ENCODE data around the gene RAI1. TPM values are rescaled to one million over a fixed set of nuclear protein-coding genes. Genes with fewer than 3 reads are reported as not detected.
"Not testable (repeated sequence)": the region's sequence is repeated elsewhere in the genome, so short reads cannot be mapped to it uniquely, and the experiment has no call there.

RAI1 gene
- total RNA-seq, 1 donor from 2014 or later: 28.8 TPM

DNA sequence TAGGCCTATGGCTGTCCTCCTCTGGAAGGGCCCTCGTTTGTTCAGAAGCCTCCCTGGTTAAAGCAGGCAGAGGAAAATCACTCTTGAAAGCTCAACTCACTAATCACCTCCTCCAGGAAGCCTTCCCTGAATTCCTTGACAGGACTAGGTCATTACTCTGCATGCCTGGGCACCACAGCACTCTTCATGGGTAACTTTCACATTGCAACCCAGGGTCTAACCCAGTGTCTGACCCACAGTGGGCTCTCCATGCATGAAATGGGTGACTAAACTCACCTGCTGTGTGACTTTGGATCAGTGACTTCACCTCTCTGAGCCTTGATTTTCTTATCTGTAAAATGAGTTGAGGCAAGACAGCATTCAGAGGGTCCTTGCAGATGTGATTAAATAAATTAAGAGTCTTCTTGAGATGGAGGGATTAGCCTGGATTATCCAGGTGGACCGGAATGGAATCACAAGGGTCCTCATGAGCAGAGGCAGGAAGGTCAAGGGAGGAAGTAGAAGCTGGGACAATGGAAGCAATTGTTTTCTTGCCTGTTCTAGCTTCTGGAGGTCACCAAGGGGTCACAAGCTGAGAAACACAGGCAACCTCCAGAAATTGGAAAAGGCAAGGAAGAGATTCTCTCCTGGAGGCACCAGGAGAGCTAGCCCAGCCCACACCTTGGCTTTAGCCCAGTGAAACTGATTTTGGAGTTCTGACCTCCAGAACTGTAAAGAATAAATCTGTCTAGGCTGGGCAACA, 3.8 kb upstream of the RAI1 start:
- intact Hi-C loops (cut with DNase I): no loop called here
- no peak for DNase-seq (ENCODE audit: low spot score)

DNA sequence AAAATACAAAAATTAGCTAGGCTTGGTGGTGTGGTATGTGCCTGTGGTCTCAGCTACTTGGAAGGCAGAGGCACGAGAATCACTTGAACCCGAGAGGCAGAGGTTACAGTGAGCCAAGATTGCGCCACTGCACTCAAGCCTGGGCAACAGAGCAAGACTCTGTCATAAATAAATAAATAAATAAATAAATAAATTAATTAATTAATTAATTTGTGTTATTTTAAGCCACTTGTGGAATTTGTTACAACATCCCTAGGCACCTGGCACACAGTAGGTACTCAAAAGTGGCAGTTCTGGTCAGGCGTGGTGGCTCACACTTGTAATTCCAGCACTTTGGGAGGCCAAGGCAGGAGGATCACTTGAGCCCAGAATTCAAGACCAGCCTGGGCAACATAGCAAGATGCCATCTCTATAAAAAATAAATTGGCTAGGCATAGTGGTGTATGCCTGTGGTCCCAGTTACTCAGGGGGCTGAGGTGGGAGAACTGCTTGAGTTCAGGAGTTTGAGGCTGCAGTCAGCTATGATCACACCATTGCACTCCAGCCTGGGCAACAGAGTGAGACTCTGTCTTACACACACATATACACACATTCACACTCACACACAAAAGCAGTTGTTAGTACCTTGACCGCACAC, 3.1 kb upstream of the RAI1 start:
- intact Hi-C loops (cut with DNase I); DNase-seq (ENCODE audit: low spot score): not testable (repeated sequence)

DNA sequence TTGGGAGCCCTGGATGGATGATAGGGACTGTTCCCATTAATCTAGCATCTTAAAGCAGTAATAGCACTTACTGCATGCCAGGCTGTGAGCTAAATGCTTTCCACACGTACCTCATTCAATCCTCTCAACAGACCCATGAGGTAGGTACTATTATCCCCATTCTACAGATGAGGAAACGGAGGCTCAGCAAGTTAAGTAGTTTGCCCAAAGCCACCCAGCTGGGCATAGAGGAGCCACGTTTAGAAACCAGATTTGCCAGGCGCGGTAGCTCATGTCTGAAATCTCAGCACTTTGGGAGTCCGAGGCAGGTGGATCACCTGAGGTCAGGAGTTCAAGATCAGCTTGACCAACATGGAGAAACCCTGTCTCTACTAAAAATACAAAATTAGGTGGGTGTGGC, 2.0 kb upstream of the RAI1 start:
- intact Hi-C loops (cut with DNase I): no loop called here
- DNase-seq (ENCODE audit: low spot score): no peak

DNA sequence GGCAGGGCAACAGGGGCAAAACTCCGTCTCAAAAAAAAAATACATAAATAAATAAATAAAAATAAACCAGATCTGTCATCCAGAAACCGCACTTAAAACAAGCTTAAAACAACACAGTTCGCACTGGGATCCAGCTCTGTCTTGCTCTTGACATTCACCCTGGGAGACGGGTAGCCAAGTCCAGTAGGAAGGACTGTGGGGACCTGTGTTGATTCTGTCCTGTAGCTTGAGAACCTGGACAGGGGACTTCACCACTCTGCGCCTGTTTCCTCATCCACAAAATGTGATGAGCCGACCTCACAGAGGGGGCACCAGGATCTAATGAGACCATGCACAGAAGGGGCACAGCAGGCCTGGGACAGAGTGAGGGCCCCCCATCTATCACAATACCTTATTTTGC, 1.5 kb upstream of the RAI1 start:
- DNase-seq (ENCODE audit: low spot score): no peak
- intact Hi-C loops (cut with DNase I): loop anchor here (5.0 to 10.0 kb wide), 3 partner anchors 105 to 358 kb away; partner anchors contain the start of genes ATPAF2 and GID4

DNA sequence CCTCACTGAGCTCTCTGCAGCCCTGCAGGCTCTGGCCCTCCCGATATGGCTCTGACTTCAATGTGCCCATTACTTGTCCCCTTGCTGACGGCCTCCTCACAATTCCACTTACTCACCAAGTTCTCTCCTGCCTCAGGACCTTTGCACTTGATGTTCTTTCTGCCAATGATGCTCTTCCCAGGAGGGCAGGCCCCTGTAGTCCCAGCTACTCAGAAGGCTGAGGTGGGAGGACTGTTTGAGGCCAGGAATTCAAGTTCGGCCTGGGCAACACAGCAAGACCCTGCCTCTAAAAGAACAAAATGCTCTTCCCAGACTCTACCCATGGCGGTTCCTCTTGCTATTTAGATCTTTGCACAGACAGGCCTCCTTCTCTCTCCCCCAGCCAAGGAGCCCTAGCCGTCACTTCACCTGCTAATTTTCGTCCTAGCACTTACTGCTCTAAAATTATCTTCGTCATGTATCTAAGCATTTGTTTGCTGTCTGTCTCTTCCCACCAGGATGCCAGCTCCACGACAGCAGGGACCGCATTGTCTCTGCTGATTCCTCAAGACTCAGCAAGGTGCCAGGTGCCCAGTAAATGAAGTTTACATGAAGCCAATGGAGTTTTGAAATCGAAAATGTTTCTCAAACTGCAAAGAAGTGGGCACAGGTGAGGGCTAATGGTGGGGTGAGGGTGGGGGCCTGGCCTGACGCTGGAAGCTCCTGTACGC, 626 bp upstream of the RAI1 start:
- DNase-seq (ENCODE audit: low spot score): no peak
- intact Hi-C loops (cut with DNase I): loop anchor here (1.0 to 10.0 kb wide), 4 partner anchors 104 to 357 kb away; partner anchors contain the start of genes ATPAF2 and GID4

DNA sequence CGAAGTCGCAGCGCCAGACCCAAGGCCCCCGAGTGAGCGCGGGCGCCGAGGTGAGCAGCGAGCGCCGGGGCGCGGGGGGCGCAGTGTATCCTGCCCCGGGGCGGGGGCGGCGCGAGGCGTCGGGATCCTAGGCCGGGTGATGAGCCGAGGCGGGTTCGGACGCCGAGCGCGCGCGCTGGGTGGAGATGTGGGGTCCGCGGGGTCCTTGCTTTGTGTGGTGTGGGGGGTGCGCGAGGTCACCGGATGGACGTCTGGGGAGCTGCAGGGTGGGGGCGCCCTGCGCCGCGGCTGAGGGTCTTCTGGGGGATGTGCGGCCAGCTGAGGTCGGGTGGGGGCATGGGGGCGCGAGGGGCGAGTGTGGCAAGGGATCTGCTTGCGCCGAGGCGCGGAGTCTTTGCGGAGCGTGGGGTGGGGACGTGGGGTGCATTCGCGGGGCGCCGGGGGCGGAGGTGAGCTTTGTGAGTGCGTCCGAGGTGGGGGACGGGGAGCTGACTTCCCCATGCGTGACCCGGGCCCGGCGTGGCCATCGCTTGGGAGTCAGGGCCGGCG, 560 bp downstream of the RAI1 start:
- intact Hi-C loops (cut with DNase I): loop anchor here (1.0 to 10.0 kb wide), 5 partner anchors 103 to 355 kb away; partner anchors contain the start of genes ATPAF2 and GID4
- DNase-seq (ENCODE audit: low spot score): no peak

DNA sequence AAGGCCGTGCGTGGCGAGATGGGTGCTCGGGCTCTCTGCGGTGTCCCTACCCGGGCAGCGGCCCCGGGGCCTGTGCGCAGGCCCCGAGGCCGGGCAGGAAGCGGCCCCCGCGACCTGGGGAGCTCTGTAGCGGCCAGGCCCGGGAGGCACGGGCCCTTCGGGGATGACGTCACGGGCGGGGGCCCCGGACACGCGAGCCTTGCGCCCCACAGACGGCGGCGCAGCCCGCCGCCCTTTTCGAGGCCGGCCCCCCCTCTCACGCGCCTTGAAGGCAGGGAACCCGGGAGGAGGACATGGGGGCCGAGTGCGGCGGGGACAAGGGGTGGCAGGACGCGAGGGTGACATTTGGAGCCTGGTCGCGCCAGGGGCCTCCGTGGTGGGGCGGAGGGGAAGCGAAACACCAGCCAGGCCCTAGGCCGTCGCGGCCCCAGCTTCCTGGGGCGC, 1.1 kb downstream of the RAI1 start:
- intact Hi-C loops (cut with DNase I): loop anchor here (2.0 to 10.0 kb wide), 4 partner anchors 102 to 355 kb away; partner anchors contain the start of genes ATPAF2 and GID4
- no peak for DNase-seq (ENCODE audit: low spot score)

DNA sequence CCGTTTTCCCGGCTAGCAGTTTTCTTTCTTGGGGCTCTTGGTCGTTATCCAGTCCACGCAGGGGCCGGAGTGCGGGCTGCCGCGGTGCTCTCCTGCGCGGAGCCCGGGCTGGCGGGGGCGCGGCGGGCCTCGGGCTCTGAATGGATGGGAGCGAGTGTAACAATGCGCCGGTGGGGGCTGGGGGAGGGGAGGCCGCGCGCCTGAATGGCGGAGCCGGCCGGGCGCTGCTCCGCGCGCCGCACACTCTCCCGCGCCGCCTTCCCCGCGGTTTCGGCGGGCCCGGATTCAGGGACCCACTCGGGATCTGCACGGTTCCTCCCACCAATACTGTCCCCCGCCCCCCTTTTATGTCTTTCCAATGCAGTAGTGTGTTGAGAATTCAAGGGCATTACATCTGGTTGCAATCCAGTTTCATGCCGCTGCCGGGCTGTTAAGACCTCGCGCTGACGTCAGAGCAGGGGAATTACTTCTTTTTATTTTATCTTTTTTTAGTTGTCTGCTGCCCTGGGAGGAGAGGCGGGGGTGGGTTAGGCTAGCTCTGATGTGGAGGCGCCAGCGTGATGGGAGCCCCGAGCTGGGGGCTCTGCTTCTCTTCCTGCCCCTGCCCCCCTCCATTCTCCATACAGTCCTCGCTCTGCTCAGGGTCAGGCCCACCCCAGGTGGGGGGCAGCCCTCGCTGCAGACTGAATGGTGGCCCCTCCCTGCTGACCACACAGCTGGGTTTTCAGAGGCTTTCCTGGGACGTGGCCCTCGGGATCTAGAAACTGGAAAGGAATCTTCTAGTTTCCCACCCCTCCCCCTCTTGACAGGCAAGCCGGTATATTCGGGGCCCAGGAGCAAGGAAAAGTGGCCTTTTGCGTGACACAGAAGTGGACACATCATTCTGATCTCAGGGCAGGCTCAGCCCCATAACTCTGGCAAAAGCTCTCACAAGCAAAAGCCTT, 1.8 kb downstream of the RAI1 start:
- DNase-seq (ENCODE audit: low spot score): peak; percentile 83
- intact Hi-C loops (cut with DNase I): loop anchor here (2.0 to 10.0 kb wide), 4 partner anchors 102 to 354 kb away; partner anchors contain the start of genes ATPAF2 and GID4

DNA sequence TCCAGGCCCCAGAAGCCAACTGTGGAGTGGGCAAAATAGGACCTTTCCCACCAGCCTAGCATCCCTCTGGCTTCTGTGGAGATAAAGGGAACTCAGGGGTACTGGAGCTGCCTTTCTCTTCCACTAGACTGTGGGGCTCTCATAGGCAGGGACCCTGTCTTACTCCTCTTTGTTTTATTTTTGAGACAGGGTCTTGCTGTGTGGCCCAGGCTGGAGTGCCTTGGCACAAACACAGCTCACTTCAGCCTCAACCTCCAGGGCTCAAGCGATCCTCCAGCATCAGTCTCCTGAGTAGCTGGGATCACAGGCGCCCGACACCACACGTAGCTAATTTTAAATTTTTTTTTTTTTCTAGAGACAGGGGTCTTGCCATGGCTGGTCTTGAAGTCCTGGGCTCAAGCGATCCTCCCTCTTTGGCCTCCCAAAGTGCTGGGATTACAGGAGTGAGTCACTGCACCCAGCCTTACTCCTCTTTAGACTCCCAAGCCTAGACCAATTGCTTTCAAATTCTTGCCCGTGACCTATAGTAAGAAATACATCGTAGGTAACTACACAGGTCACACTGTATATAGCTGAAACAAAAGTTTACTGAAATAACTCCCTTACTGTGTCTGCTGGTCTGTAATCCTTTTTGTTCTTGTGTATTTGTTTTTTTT, 2.6 kb downstream of the RAI1 start:
- DNase-seq (ENCODE audit: low spot score): no peak
- intact Hi-C loops (cut with DNase I): loop anchor here (2.0 to 10.0 kb wide), 4 partner anchors 101 to 353 kb away; partner anchors contain the start of genes ATPAF2 and GID4

DNA sequence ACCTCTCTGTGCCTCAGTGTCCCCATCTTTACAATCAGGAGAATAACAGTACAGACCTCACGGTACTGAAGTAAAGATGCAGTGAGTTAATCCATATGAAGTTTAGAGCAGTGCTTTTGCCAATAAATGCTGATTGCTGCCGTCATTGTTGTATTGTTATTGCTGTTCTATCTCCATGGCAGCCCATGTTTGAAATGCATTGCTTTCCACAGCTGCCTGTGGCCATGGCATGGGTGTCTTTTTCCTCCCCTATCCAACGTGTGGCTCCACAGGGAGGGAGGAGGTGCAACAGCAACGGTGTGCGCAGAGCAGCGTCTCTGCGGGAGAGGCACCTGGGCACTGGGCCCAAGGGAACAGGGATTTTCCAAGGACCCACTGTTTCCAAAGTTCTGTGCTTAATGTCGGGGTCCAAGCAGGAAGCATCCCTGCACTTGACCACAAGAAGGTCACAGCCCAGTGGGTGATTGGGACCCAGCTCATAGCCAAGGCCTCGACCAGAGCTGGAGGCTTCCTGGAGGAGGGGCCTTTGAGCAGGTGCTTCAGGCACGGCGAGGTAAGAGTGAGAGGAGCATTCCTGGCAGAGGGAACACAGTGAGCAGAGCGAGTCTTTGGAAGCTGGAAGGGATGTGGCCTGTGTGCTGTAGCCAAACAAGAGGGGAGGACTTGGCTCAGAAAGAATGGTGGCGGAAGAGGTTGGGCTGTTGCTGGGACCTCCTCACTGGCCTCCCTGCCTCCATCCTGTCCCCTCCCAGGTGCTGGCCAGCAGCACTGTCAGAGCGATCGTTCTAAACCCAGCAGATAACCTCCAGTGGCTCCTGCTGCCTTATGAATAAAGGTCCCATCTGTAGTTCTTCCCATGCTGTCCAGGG, 3.9 kb downstream of the RAI1 start:
- DNase-seq (ENCODE audit: low spot score): no peak
- intact Hi-C loops (cut with DNase I): loop anchor here (5.0 to 10.0 kb wide), 3 partner anchors 100 to 352 kb away; partner anchors contain the start of genes ATPAF2 and GID4

DNA sequence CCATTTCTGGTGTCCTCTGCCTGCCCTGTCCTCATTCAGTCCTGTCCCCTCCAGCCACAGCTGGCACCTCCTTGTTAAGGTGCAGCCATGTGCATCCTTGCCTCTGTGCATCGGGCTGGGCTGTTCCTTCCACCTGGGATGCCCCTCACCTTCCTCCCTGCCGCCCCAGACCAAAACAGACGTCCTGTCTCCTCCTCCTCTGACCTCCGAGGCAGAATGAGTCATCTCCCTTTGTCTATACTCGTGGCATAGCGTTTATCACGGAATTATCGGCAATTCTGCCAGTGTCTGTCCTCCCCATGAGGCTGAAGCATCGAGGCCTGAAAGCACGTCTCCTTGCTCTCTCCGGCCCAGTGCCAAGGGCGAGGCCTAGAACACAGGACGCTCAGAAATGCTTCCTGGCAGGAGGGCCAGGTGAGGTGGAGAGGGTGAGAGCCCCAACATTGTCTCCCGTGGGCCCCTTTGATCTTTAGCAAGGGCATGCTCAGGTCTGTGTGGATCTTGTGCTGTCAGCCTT, 4.6 kb downstream of the RAI1 start:
- intact Hi-C loops (cut with DNase I): loop anchor here (10.0 kb wide), 1 partner anchor 99 kb away; no protein-coding TSS in a partner anchor
- DNase-seq (ENCODE audit: low spot score): no peak

DNA sequence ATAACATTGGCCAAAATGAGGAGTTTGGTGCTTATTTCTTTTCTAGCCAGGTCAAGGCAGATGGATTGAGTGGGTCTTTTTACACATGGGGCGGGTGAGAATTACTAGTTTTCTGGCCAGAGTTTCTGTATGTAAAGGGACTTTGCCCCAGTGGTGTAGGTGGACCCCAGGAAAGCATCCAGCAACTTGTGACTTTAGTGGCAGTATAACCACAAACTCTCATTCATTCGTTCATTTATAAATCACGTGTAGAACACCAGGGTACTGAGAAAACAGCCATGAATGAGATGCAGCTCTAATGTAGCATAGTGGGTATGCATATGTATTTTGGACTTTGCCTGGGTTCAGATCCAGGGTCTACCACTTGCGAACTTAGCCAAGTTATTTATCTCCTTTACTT, 8.1 kb downstream of the RAI1 start:
- no peak for DNase-seq (ENCODE audit: low spot score)

DNA sequence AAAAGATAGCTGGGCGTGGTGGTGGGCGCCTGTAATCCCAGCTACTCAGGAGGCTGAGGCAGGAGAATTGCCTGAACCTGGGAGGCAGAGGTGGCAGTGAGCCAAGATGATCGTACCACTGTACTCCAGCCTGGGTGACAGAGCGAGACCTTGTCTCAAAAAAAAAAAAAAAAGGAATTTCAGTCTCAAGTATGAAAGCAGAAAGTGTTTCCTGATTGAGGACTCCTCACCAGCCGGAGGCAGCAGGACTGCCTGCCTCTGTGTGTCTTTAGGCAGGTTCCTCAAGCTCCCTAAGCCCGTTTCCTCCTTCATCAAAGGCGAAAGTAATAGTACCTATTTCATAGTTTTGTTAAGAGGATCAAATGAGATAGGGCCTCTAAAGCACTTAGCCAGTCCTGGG, 9.0 kb downstream of the RAI1 start:
- intact Hi-C loops (cut with DNase I); DNase-seq (ENCODE audit: low spot score): not testable (repeated sequence)

More for the DNA sequence above, 8.1 kb downstream of the RAI1 start:
- intact Hi-C loops (cut with DNase I): loop anchor here (10.0 kb wide), 1 partner anchor 95 kb away; no protein-coding TSS in a partner anchor

DNA sequence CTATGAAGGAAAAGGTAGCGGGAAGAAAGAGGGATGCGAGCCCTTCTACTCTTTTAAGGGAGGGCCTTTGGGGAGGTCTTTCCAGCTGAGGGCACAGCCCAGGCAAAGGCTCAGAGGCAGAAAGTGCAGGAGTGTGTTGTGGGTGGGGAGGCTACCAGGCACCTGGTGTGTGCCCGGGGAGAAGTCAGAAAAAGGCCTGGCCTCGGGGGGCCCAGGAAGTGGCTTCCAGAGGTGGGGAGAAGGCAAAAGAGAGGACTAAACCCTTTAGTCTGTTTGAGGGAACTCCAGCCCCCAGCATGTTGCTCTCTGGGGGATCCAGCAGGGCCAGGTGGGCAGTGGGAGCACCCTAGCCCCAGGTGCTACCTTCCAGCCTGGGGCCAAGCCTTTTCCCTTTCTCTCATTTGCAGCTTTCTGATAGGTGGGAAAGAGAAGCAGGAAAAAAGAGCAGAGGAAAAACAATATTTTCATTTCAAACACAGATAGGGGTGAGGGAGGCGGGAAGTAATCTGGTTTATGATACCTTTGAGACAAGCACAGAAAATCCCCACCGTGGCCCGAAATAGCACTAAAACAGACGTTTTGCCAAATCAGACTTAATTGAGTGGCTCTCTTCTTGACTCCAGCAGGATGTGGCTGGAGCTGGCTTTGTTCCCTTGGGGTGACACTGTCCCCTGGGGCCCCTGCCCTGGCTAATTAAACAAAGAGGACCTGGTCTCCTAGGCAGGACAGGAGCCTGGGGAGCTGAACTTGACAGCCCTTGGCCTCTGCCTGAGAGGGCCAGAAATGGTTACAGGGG, 10.4 kb downstream of the RAI1 start:
- no peak for DNase-seq (ENCODE audit: low spot score)

DNA sequence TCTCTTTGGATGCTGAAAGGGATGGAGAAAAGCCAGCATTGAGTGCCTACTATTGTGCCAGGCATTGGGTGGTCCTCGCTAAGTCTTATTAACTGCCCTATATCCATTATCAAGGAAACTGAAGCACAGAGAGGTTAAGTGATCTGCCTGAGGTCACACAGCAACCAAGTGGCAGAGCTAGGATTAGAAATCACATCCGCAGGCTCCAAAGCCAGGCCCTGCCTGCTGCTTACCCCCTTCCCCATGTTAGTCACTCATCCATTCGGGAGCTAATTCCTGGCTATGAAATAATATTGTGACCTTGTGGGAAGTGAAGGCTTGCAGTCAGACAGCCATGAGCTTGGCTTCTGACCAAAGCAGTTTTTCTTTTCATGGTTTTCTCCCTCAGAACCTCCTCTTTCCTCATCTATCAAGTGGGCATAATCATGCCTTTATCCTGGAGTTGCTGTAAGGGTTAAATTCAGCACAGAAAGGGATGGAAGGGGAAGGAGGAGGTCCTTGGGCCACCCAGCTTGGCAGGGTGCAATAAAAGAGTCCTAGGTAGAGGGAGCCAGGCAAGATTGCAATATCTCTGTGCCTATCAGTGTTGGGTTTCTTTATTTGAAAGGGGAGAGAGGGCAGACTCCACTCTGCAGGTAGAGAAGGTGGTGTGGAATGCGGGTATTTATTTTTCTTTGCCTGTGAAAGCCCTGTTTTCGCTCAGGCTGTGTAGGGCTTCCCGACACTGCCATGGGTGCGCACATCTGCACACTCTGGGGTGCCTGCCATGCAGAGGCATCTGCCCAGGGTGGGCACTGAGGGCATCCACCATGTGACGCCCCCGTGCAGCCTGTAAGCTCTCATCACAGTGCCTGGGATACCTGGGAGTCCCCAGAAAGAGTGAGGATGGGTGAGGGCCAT, 11.3 kb downstream of the RAI1 start:
- no peak for DNase-seq (ENCODE audit: low spot score)
- intact Hi-C loops (cut with DNase I): no loop called here

More for the DNA sequence above, 10.4 kb downstream of the RAI1 start:
- intact Hi-C loops (cut with DNase I): no loop called here
